Spleen (tissue), 11 donors: Measurements from ENCODE around the gene C5orf58. TPM values are rescaled to one million over a fixed set of nuclear protein-coding genes. Genes with fewer than 3 reads are reported as not detected.
A peak's percentile ranks its signal among the peaks of the same experiment; 100 is the strongest.
"Not testable (repeated sequence)": the region's sequence is repeated elsewhere in the genome, so short reads cannot be mapped to it uniquely, and the experiment has no call there.

Experiments
- DNase-seq: peaks from one replicate; pipeline ENCODE4 v3.0.0-alpha.2; 2020
- H3K27ac ChIP-seq, 8 donors: fragments of 200-600 bp; sonication (generic) in 7 of 8; 1 replicate in 4 of 8; 2 replicates in 4 of 8; pipeline versions ENCODE4 v1.5.0 to v1.8.0; 2016 to 2021; ENCODE audit warnings: inconsistent platforms in 4 of 8, mild to moderate bottlenecking in 4 of 8, moderate library complexity in 1 of 8
- H3K27me3 ChIP-seq, 7 donors: fragments of 200-600 bp; sonication (generic) in 6 of 7; replicated peaks in 1 of 7; 1 replicate in 4 of 7; 2 replicates in 3 of 7; pipeline versions ENCODE4 v1.5.0 to v1.8.0; 2016 to 2021; ENCODE audit warnings: inconsistent platforms in 3 of 7, mild to moderate bottlenecking in 1 of 7
- H3K36me3 ChIP-seq, 6 donors: fragments of 200-600 bp; sonication (generic) in 5 of 6; 1 replicate in 4 of 6; 2 replicates in 2 of 6; pipeline versions ENCODE4 v1.5.0 to v1.8.0; 2016 to 2021; ENCODE audit warnings: inconsistent platforms in 2 of 6
- H3K4me1 ChIP-seq, 6 donors: fragments of 200-600 bp; sonication (generic) in 5 of 6; 1 replicate in 3 of 6; 2 replicates in 3 of 6; pipeline versions ENCODE4 v1.5.0 to v1.8.0; 2016 to 2021; ENCODE audit warnings: inconsistent platforms in 3 of 6
- H3K4me3 ChIP-seq, 8 donors: fragments of 200-600 bp; sonication (generic) in 7 of 8; 1 replicate in 4 of 8; 2 replicates in 4 of 8; pipeline versions ENCODE4 v1.5.0 to v1.8.0; 2016 to 2021; ENCODE audit warnings: inconsistent platforms in 4 of 8, mild to moderate bottlenecking in 4 of 8, moderate library complexity in 2 of 8
- H3K9me3 ChIP-seq, 8 donors: fragments of 200-600 bp; sonication (generic) in 7 of 8; 1 replicate in 4 of 8; 2 replicates in 4 of 8; pipeline versions ENCODE4 v1.5.0 to v1.8.0; 2016 to 2021; ENCODE audit warnings: inconsistent platforms in 4 of 8
- POLR2A ChIP-seq, 3 donors: fragments of 450-650 bp; IDR thresholded peaks; one replicate each; pipeline ENCODE4 v1.5.1; 2017; ENCODE audit warnings: antibody characterized with exemption in 3 of 3, mild to moderate bottlenecking in 1 of 3
- POLR2AphosphoS5 ChIP-seq, 3 donors: sonication (generic); formaldehyde crosslinking; IDR thresholded peaks; one replicate each; pipeline ENCODE4 v1.5.1; 2017; ENCODE audit warnings: antibody characterized with exemption in 3 of 3
- WGBS, 5 donors: extraction: QIAGEN DNeasy Blood & Tissue Kit in 3 of 5; methylation state at CpG; one replicate each; pipeline versions ENCODE4 v1.1.5 to v1.1.7; 2013 to 2018; 5-methylcytosine and 5-hydroxymethylcytosine counted together
- intact Hi-C: fragments of 100-400 bp; cut with DNase I; formaldehyde crosslinking; loops from one replicate; pipeline ENCODE4 v1.15.0; 2023; ENCODE audit warnings: low total_unique reads
- polyA plus RNA-seq, 3 donors: library from polyadenylated mRNA; stranded (reverse); fragments of 200-250 nt; gene quantifications; one replicate each; pipeline ENCODE4 v1.2.1, GENCODE V29; 2013
- total RNA-seq, 7 donors: library from RNA; depleted of rRNA in 3 of 7; stranded (reverse); fragments of >200 nt in 3 of 7; fragmentation: NEBNext Ultra II Directional in 4 of 7; extraction: Animal tissue kit (Norgen Biotek cat#: 25700) in 4 of 7; gene quantifications; one replicate each; pipeline versions ENCODE4 v1.1.0 to v1.2.1, GENCODE V29; 2016 to 2021
- TF ChIP-seq, protein P1 (sequence below), 11 experiments: fragments of 200-600 bp in 7 of 11; fragments of 450-650 bp in 4 of 11; sonication (generic) in 4 of 11; IDR thresholded peaks in 8 of 11; conservative IDR thresholded peaks in 3 of 11; 1 replicate in 7 of 11; 2 replicates in 4 of 11; pipeline versions ENCODE4 v1.4.0 to v1.8.0; 2016 to 2021; ENCODE audit warnings: antibody characterized with exemption in 11 of 11, inconsistent platforms in 4 of 11, mild to moderate bottlenecking in 1 of 11
- donor health status: healthy with polysubstance abuse.
- donor health status: DM: no; HTN: no; CAD: no; lungs with moderate emphysema.
- donor health status: DM: no; HTN: no; CAD: no.
- donor health status: Bipolar disorder and iron deficiency.
- donor health status: healthy.
- donor health status: DM: no; HTN: no; CAD: no.
- donor health status: DM: yes; HTN: yes; CAD: no.

Gene C5orf58
- total and polyA plus RNA-seq, 10 donors = 0.35 TPM; not detected in 9

DNA sequence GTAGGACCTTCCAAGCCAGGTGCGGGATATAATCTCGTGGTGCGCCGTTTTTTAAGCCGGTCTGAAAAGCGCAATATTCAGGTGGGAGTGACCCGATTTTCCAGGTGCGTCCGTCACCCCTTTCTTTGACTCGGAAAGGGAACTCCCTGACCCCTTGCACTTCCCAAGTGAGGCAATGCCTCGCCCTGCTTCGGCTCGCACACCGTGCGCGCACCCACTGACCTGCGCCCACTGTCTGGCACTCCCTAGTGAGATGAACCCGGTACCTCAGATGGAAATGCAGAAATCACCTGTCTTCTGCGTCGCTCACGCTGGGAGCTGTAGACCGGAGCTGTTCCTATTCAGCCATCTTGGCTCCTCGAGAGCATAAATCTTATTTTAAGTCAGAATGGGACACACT lies 12.7 kb downstream of the C5orf58 start:
- H3K27ac ChIP-seq, H3K27me3 ChIP-seq, H3K4me3 ChIP-seq, intact Hi-C loops, DNase-seq, H3K9me3 ChIP-seq: not testable (repeated sequence)
- peaks cover 0 to 53% (median 44%) of the 10 kb centered on the region in 6 donors for H3K36me3 ChIP-seq
- TF ChIP-seq POLR2AphosphoS5 (IDR thresholded peaks at IDR 0.05) = peak in 2 of 3 donors; percentile 26 to 70
- peaks cover 0 to 30% (median 9%) of the 10 kb centered on the region in 6 donors for H3K4me1 ChIP-seq
- 88 to 97% (median 95%) methylated on average over 11 to 20 of the region's 23 CpGs for WGBS, 5 donors

DNA sequence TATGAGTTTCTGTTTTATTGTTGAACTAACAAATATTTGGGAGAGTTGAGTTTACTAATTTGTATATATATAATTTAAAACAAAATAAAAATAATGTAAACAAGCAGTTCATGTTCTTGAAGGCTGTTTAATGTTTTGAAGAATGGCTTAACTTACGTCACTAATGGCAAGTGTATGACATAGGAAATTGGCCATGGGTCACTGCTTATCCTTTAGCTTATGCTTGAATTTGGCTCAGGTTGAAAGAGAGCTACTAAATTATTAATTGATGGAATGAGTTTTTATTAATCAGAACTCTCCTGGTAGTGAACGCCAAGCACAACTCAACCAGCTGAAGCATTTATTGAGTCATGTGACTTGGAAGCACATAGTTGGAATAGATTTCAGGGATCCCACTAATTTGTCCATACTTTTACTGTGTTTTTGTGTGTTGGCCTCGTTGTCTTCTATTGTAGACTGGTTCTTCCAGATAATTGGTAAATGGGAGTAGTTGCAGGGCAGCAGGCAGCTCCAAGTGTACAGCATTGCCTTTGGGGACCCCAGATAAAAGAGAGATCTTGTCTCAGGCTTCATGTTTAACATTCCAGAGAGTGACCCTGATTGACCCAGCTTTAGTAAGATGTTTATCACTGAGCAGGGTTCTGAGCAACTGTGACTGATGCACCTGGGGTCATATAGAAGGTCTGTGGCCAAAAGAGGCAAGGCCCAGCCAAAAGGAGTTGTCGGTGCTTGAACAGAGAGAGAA lies 13.5 kb downstream of the C5orf58 start:
- whole genome bisulfite sequencing, 5 donors = 88 to 96% (median 89%) methylated on average over 4 of the region's 4 CpGs
- H3K9me3 ChIP-seq = no peaks in the 10 kb centered on the region
- TF ChIP-seq POLR2A (IDR thresholded peaks at IDR 0.05) = no peak
- peak in 1 of 3 donors; percentile 40 for TF ChIP-seq POLR2AphosphoS5 (IDR thresholded peaks at IDR 0.05)
- TF ChIP-seq, protein P1, sequence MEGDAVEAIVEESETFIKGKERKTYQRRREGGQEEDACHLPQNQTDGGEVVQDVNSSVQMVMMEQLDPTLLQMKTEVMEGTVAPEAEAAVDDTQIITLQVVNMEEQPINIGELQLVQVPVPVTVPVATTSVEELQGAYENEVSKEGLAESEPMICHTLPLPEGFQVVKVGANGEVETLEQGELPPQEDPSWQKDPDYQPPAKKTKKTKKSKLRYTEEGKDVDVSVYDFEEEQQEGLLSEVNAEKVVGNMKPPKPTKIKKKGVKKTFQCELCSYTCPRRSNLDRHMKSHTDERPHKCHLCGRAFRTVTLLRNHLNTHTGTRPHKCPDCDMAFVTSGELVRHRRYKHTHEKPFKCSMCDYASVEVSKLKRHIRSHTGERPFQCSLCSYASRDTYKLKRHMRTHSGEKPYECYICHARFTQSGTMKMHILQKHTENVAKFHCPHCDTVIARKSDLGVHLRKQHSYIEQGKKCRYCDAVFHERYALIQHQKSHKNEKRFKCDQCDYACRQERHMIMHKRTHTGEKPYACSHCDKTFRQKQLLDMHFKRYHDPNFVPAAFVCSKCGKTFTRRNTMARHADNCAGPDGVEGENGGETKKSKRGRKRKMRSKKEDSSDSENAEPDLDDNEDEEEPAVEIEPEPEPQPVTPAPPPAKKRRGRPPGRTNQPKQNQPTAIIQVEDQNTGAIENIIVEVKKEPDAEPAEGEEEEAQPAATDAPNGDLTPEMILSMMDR (IDR thresholded peaks at IDR 0.05 in 8 of 11, conservative IDR thresholded peaks at IDR 0.05 in 3 of 11) = no peak
- no peak overlapping the region for H3K4me3 ChIP-seq
- DNase-seq = no peak
- no peaks in the 10 kb centered on the region for H3K27me3 ChIP-seq
- intact Hi-C loops = no loop called here
- no peak overlapping the region for H3K27ac ChIP-seq
- peaks cover 0 to 62% (median 53%) of the 10 kb centered on the region in 6 donors for H3K36me3 ChIP-seq
- peaks cover 0 to 34% (median 10%) of the 10 kb centered on the region in 6 donors for H3K4me1 ChIP-seq

DNA sequence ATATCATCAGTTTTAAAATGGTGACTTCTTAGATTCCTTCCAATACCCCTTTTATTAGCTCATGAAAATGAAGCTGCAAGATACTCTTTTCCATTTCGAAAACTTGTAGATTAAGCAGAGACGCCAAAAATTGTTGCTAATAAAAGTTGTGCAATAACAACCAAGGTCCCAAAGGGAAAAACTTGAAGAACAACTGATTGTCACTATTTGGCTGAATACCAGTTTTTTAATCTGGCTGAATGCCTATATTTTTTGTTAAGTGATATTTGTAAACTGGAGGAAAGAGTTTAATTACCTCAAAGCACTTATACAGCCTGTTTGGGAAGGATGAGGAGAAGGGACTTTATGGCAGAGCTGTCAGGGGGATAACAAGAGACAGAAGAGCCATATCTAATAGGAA lies 14.6 kb downstream of the C5orf58 start:
- H3K36me3 ChIP-seq = peaks cover 0 to 72% (median 62%) of the 10 kb centered on the region in 6 donors
- TF ChIP-seq POLR2A (IDR thresholded peaks at IDR 0.05) (no peak), POLR2AphosphoS5 (IDR thresholded peaks at IDR 0.05) (no peak)
- TF ChIP-seq, protein P1 (IDR thresholded peaks at IDR 0.05 in 8 of 11, conservative IDR thresholded peaks at IDR 0.05 in 3 of 11) = no peak

DNA sequence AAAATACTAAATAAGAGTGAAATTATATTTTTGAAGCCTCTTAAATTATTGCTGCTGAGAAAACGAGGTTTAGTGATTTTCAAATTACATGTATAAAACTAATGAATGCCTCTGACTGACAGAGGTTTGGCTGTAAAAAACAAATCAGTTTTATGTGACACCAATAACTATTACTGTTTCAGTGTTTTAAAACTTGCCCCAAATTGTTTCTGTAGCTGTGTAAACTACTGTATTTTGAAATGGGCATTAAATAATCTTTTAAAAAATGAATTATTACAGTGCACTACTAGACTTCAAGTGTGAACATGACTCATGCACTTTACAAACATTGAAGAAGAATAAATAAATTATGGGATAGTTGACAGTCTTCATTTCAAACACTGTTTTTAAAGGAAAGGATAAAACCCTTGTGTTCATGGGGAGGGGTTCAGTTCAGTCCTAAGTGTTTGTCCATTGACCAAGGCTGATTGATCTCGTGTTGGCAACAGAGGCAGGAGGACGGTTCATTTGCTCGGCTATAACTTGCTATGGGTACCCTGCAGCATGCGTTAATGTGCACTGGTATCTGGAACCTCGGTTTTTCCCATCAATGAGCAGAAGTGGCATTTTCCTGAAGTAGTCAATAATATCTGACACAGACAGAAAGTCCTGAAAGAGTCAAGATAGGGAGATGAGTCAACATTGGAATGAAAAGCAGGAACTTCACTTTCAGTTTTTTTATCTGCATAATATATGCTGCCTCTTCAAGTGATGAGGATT lies 15.6 kb downstream of the C5orf58 start:
- intact Hi-C loops = no loop called here
- WGBS, 5 donors = 60 to 77% (median 70%) methylated on average over 6 of the region's 6 CpGs
- Histone ChIP-seq H3K27ac (peak overlapping the region in 1 of 8 donors; percentile 23), H3K4me1 (peaks cover 0 to 52% (median 11%) of the 10 kb centered on the region in 6 donors), H3K36me3 (peaks cover 0 to 82% (median 71%) of the 10 kb centered on the region in 6 donors), H3K4me3 (no peak overlapping the region), H3K9me3 (no peaks in the 10 kb centered on the region), H3K27me3 (no peaks in the 10 kb centered on the region)
- no peak for TF ChIP-seq POLR2A (IDR thresholded peaks at IDR 0.05)
- TF ChIP-seq, protein P1 (IDR thresholded peaks at IDR 0.05 in 8 of 11, conservative IDR thresholded peaks at IDR 0.05 in 3 of 11) = no peak
- DNase-seq = no peak

More for the DNA sequence above, 14.6 kb downstream of the C5orf58 start:
- Histone ChIP-seq H3K4me3 (no peak overlapping the region), H3K27me3 (no peaks in the 10 kb centered on the region), H3K27ac (peak overlapping the region in 2 of 8 donors; percentile 29 to 39), H3K4me1 (peaks cover 0 to 42% (median 10%) of the 10 kb centered on the region in 6 donors), H3K9me3 (no peaks in the 10 kb centered on the region)
- DNase-seq = no peak
- WGBS, 5 donors = 73 to 85% (median 78%) methylated on average over 2 of the region's 2 CpGs
- intact Hi-C loops = no loop called here

DNA sequence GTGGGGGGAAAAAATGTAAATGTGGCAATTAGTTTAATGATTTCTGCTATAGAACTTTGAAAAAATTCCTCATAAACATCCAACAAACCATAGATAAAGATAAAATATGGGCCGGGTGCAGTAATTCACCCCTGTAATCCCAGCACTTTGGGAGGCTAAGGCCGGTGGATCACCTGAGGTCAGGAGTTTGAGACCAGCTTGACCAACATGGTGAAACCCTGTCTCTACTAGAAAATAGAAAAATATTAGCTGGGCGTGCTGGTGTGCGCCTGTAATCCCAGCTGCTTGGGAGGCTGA lies 16.1 kb downstream of the C5orf58 start:
- Histone ChIP-seq H3K4me1 (peaks cover 0 to 57% (median 15%) of the 10 kb centered on the region in 6 donors), H3K27ac (peak overlapping the region in 2 of 8 donors; percentile 1 to 23), H3K36me3 (peaks cover 0 to 88% (median 74%) of the 10 kb centered on the region in 6 donors)
- WGBS, 5 donors = 83 to 96% (median 91%) methylated on average over 4 of the region's 4 CpGs
- DNase-seq, intact Hi-C loops, H3K9me3 ChIP-seq, H3K27me3 ChIP-seq, H3K4me3 ChIP-seq: not testable (repeated sequence)
